Activated CD8-positive, alpha-beta T cell treated with anti-CD3 and anti-CD28 coated beads for 36 hours (primary cell): ENCODE data around the gene CTSC. TPM values are rescaled to one million over a fixed set of nuclear protein-coding genes. Genes with fewer than 3 reads are reported as not detected.

Experiments
- ATAC-seq: fragments of 200-7000 bp; cut with Tn5 transposase; one replicate; pipeline ENCODE4 v1.10.0; 2021; ENCODE audit warnings: mild to moderate bottlenecking, moderate library complexity
- CTCF ChIA-PET: fragments of 350-600 bp; sonication (Branson Sonifier 250); formaldehyde crosslinking; loops from one replicate; lab custom pipeline; 2021; ENCODE audit warnings: antibody characterized with exemption; lab: Charles Lee
- POLR2A ChIA-PET: fragments of 350-600 bp; sonication (Branson Sonifier 250); formaldehyde crosslinking; loops from one replicate; lab custom pipeline; 2021; ENCODE audit warnings: antibody characterized with exemption; lab: Charles Lee
- DNase-seq: peaks from one replicate; pipeline ENCODE4 v3.0.0-alpha.2; 2020
- H3K27ac Mint-ChIP-seq: one replicate; pipeline ENCODE4 v1.8.0; 2021; ENCODE audit warnings: mild to moderate bottlenecking, mixed read lengths
- H3K27me3 Mint-ChIP-seq: one replicate; pipeline ENCODE4 v1.8.0; 2021; ENCODE audit warnings: mixed read lengths
- H3K36me3 Mint-ChIP-seq: one replicate; pipeline ENCODE4 v1.8.0; 2021; ENCODE audit warnings: low read depth, mixed read lengths
- H3K4me1 Mint-ChIP-seq: one replicate; pipeline ENCODE4 v1.8.0; 2021; ENCODE audit warnings: low read depth, mixed read lengths
- H3K4me3 Mint-ChIP-seq: one replicate; pipeline ENCODE4 v1.8.0; 2021; ENCODE audit warnings: mild to moderate bottlenecking, moderate library complexity, mixed read lengths
- H3K9me3 Mint-ChIP-seq: one replicate; pipeline ENCODE4 v1.8.0; 2021; ENCODE audit warnings: mixed read lengths
- intact Hi-C: fragments of 100-400 bp; cut with micrococcal nuclease; formaldehyde crosslinking; loops from one replicate; pipeline ENCODE4 v1.10.0; 2022
- total RNA-seq, 2 experiments: library from RNA; stranded (reverse); gene quantifications; one replicate each; pipeline ENCODE4 v1.2.3, GENCODE V29; 2021
- TF ChIP-seq, protein P1 (sequence below): fragments of 200-600 bp; IDR thresholded peaks from one replicate; pipeline ENCODE4 v1.8.0; 2022; ENCODE audit warnings: antibody characterized with exemption, mild to moderate bottlenecking

CTSC gene
- total RNA-seq, 2 experiments from 2014 or later, result 59.8 to 70.0 TPM

- Mint-ChIP-seq H3K4me1 (peaks cover 52% of the 10 kb centered on the region), H3K27ac (peak overlapping the region; percentile 35), H3K9me3 (no peaks in the 10 kb centered on the region), H3K4me3 (no peak overlapping the region), H3K36me3 (no peaks in the 10 kb centered on the region), H3K27me3 (no peaks in the 10 kb centered on the region)
- intact Hi-C loops, result loop anchor here (5.0 kb wide), 1 partner anchor 58 kb away; no protein-coding TSS in a partner anchor
- DNase-seq (peak; percentile 26), ATAC-seq (peak; percentile 43)
- POLR2A ChIA-PET, result interaction anchor here (1.0 kb wide), 1 partner anchor 22 kb away, joined by 3 read pairs; the partner anchor contains the start of gene CTSC
- CTCF ChIA-PET, result interaction anchor here (1.0 kb wide), 1 partner anchor 57 kb away, joined by 4 read pairs; no protein-coding TSS in a partner anchor
- TF ChIP-seq, protein P1, sequence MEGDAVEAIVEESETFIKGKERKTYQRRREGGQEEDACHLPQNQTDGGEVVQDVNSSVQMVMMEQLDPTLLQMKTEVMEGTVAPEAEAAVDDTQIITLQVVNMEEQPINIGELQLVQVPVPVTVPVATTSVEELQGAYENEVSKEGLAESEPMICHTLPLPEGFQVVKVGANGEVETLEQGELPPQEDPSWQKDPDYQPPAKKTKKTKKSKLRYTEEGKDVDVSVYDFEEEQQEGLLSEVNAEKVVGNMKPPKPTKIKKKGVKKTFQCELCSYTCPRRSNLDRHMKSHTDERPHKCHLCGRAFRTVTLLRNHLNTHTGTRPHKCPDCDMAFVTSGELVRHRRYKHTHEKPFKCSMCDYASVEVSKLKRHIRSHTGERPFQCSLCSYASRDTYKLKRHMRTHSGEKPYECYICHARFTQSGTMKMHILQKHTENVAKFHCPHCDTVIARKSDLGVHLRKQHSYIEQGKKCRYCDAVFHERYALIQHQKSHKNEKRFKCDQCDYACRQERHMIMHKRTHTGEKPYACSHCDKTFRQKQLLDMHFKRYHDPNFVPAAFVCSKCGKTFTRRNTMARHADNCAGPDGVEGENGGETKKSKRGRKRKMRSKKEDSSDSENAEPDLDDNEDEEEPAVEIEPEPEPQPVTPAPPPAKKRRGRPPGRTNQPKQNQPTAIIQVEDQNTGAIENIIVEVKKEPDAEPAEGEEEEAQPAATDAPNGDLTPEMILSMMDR, result no peak
Measured at GRCh38 chr11:88359541-88359940, 22.0 kb upstream of the CTSC start.

DNA sequence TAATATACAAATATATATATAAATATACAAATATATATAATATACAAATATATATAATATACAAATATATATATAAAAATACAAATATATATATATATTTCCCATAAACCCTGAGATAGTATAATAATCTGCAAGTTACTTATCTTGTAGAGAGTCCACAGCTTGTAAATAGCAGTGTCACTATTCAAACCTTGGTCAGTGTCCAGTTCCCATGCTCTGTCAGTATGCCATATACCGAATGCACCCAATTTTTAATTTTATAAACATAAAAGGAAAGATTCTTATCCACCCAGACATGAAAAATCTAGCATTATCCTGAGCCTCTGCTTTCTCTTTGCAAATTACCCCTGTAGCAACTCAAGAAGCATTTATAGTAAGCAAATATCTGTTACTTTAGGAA is 21.6 kb upstream of the CTSC start:
- Mint-ChIP-seq H3K27ac (no peak overlapping the region), H3K9me3 (no peaks in the 10 kb centered on the region), H3K27me3 (no peaks in the 10 kb centered on the region), H3K4me1 (peaks cover 53% of the 10 kb centered on the region), H3K4me3 (no peak overlapping the region), H3K36me3 (no peaks in the 10 kb centered on the region)
- ChIA-PET CTCF (interaction anchor here (1.0 kb wide), 1 partner anchor 58 kb away, joined by 4 read pairs; no protein-coding TSS in a partner anchor), POLR2A (interaction anchor here (1.0 kb wide), 1 partner anchor 22 kb away, joined by 3 read pairs; the partner anchor contains the start of gene CTSC)
- TF ChIP-seq, protein P1, result no peak
- DNase-seq (no peak), ATAC-seq (no peak)
- intact Hi-C loops, result loop anchor here (5.0 kb wide), 1 partner anchor 58 kb away; no protein-coding TSS in a partner anchor

DNA sequence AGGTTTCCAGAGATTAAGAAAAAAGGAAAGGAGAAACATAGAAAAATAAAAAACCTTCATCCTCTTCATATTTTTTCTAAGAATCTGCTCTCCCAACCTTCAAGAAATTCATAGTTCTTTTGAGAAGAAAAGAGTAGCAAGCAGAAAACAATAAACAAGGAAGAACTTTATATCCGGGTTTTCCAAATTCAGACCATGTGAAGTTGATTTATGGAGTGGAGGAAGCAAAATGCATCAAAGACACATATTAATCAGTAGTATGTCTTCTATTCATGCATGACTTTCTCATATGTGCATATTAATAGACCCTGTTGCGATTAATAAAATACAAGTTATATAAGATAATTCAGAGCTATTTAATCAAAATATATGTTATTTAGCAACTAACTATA is 20.5 kb upstream of the CTSC start:
- no peaks in the 10 kb centered on the region for H3K36me3 Mint-ChIP-seq
- H3K9me3 Mint-ChIP-seq, result no peaks in the 10 kb centered on the region
- ATAC-seq (no peak), DNase-seq (no peak)
- no peaks in the 10 kb centered on the region for H3K27me3 Mint-ChIP-seq
- H3K4me1 Mint-ChIP-seq, result peaks cover 54% of the 10 kb centered on the region
- ChIA-PET CTCF (no interaction called here), POLR2A (interaction anchor here (2.4 kb wide), 1 partner anchor 20 kb away, joined by 11 read pairs; the partner anchor contains the start of gene CTSC)
- H3K4me3 Mint-ChIP-seq, result no peak overlapping the region
- intact Hi-C loops, result loop anchor here (5.0 kb wide), 1 partner anchor 59 kb away; no protein-coding TSS in a partner anchor
- TF ChIP-seq, protein P1, result no peak
- peak overlapping the region; percentile 53 for H3K27ac Mint-ChIP-seq

GRCh38 chr11:88357323-88358039 is 19.9 kb upstream of the CTSC start:
- intact Hi-C loops, result loop anchor here (5.0 kb wide), 1 partner anchor 60 kb away; no protein-coding TSS in a partner anchor
- TF ChIP-seq, protein P1, result no peak
- Mint-ChIP-seq H3K27ac (peak overlapping the region; percentile 87), H3K4me3 (peak overlapping the region; percentile 35), H3K36me3 (no peaks in the 10 kb centered on the region), H3K4me1 (peaks cover 54% of the 10 kb centered on the region), H3K27me3 (no peaks in the 10 kb centered on the region), H3K9me3 (no peaks in the 10 kb centered on the region)
- CTCF ChIA-PET, result interaction anchor here (0.8 to 1.7 kb wide), 5 partner anchors 9 to 187 kb away, joined by 3 to 4 read pairs (median 3); no protein-coding TSS in a partner anchor
- ATAC-seq (peak; percentile 72), DNase-seq (no peak)
- POLR2A ChIA-PET, result interaction anchor here (0.9 to 2.4 kb wide), 2 partner anchors 20 to 116 kb away, joined by 4 to 11 read pairs; partner anchors contain the start of gene CTSC
